Measurements from ENCODE around the gene ERVH48-1. TPM values are rescaled to one million over a fixed set of nuclear protein-coding genes. Genes with fewer than 3 reads are reported as not detected.

The ERVH48-1 gene
- total and polyA plus RNA-seq, 2 donors (not counting 3 experiments of a cell fraction or from before 2014, with no cell fraction given): not detected

DNA sequence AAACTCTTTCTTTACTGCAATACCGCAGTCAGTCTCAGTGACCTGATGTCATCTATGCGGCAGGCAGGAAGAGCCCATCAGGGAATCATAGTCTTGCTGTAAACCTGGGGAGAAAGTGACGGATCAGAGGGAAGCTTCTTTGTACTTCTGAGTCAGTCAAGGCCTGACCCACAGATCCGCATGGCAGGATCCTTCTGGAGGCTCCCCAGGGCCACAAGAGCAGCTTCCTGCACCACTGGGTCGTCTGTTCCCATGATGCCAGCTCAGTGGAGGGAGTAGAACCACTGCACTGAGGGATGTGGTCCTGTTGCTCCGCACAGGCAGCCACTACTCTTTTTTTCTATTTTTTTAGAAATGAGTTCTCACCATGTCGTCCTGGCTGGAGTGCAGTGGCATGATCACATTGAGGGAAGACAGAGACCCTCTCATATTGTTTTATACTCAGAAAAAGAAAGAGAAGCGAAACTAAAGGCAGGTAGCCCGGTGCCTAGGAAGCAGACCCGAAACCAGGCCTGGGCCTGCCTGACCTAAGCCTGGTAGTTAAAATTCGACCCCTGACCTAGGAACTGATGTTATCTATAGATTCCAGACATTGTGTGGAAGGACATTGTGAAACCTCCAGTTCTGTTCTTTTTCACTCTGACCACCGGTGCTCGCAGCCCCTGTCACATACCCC is 6.3 kb upstream of the ERVH48-1 start:
- H2AFZ ChIP-seq (ENCODE audit: low read depth, low read length): no peak overlapping the region
- DNase-seq (ENCODE audit: low read depth, low spot score): no peak
- FAIRE-seq: no peak
- no peaks in the 10 kb centered on the region for H3K36me3 ChIP-seq (ENCODE audit: control insufficient read depth in 2 of 2, extremely low read depth in 1 of 2, insufficient read depth in 2 of 2, low read length in 2 of 2)
- ChIA-PET CTCF (no interaction called here), POLR2A (no interaction called here)
- no peak overlapping the region for H3K27ac ChIP-seq (ENCODE audit: insufficient read depth, low read depth, low read length)
- intact Hi-C loops (cut with micrococcal nuclease): no loop called here
- no peaks in the 10 kb centered on the region for H3K9me3 ChIP-seq (replicated peaks; ENCODE audit: control insufficient read depth, insufficient read depth, low read length)
- dilution Hi-C loops (cut with MboI; ENCODE audit: extremely low pct_ligation_motif_present, low sequenced_read_pairs): no loop called here
- H3K4me2 ChIP-seq (ENCODE audit: insufficient read depth, low read length): no peak overlapping the region
- no peaks in the 10 kb centered on the region for H3K79me2 ChIP-seq (ENCODE audit: control insufficient read depth, insufficient read depth, low read length)
- no peaks in the 10 kb centered on the region for H3K9me1 ChIP-seq (replicated peaks; ENCODE audit: control insufficient read depth, extremely low read depth, insufficient read depth, low read length)
- TF ChIP-seq POLR2A (IDR thresholded peaks at IDR 0.05; ENCODE audit: low read depth, low read length) (no peak), JUN (IDR thresholded peaks at IDR 0.05; ENCODE audit: borderline replicate concordance, insufficient read depth, insufficient read length, low read depth) (no peak), FOS (IDR thresholded peaks at IDR 0.05; ENCODE audit: borderline replicate concordance, insufficient read depth, low read length) (no peak), CTCF (IDR thresholded peaks at IDR 0.05; ENCODE audit: extremely low read depth in 1 of 2, insufficient read depth in 1 of 2, low read depth in 1 of 2, low read length in 2 of 2) (no peak), EZH2 (IDR thresholded peaks at IDR 0.05; ENCODE audit: borderline replicate concordance, low read depth, low read length, severe bottlenecking) (no peak), GATA2 (IDR thresholded peaks at IDR 0.05; ENCODE audit: insufficient read depth, insufficient read length, low read depth, low read length) (no peak), MYC (IDR thresholded peaks at IDR 0.05; ENCODE audit: low read depth, low read length) (no peak), POLR2AphosphoS5 (IDR thresholded peaks at IDR 0.05; ENCODE audit: insufficient read depth, low read depth, low read length) (no peak)
- TF ChIP-seq, protein P1, sequence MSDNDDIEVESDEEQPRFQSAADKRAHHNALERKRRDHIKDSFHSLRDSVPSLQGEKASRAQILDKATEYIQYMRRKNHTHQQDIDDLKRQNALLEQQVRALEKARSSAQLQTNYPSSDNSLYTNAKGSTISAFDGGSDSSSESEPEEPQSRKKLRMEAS (IDR thresholded peaks at IDR 0.05; ENCODE audit: insufficient read depth, insufficient read length): no peak
- H4K20me1 ChIP-seq (replicated peaks; ENCODE audit: control insufficient read depth, extremely low read depth, insufficient read depth, low read length): no peaks in the 10 kb centered on the region
- H3K9ac ChIP-seq (replicated peaks; ENCODE audit: extremely low read depth, insufficient read depth, low read length): no peak overlapping the region
- no peaks in the 10 kb centered on the region for H3K27me3 ChIP-seq (ENCODE audit: control insufficient read depth in 2 of 2, insufficient read depth in 2 of 2, low read length in 2 of 2)
- no peaks in the 10 kb centered on the region for H3K4me1 ChIP-seq (ENCODE audit: control insufficient read depth, extremely low read depth, insufficient read depth, low read length)
- no peak overlapping the region for H3K4me3 ChIP-seq (replicated peaks in 1 of 3; ENCODE audit: insufficient read depth in 1 of 3, low read depth in 1 of 3, low read length in 3 of 3)
- no TSS peak for BruUV-seq (replicated peaks)
